Karpas-422 (cell line): ENCODE measurements around the gene TBC1D13. TPM values are rescaled to one million over a fixed set of nuclear protein-coding genes. Genes with fewer than 3 reads are reported as not detected.
"Not testable (repeated sequence)": the region's sequence is repeated elsewhere in the genome, so short reads cannot be mapped to it uniquely, and the experiment has no call there.

Experiments used
- DNase-seq: peaks from one replicate; pipeline ENCODE4 v3.0.0-alpha.2; 2015
- H2AFZ ChIP-seq: fragments of 200-600 bp; sonication (generic); 2 replicates; pipeline ENCODE4 v1.6.1; 2014; ENCODE audit warnings: antibody characterized with exemption, low read length, mixed read lengths
- H3K27ac ChIP-seq: fragments of 200-600 bp; sonication (generic); 2 replicates; pipeline ENCODE4 v1.5.1; 2014; ENCODE audit warnings: mild to moderate bottlenecking, low read length, moderate library complexity
- H3K27me3 ChIP-seq: fragments of 200-600 bp; sonication (generic); 2 replicates; pipeline ENCODE4 v1.6.1; 2014; ENCODE audit warnings: low read length, mixed read lengths
- H3K36me3 ChIP-seq: fragments of 200-600 bp; sonication (generic); 2 replicates; pipeline ENCODE4 v1.6.1; 2014; ENCODE audit warnings: low read length, mixed read lengths; ENCODE audit not compliant: insufficient read depth
- H3K4me1 ChIP-seq: fragments of 200-600 bp; sonication (generic); 2 replicates; pipeline ENCODE4 v1.6.1; 2014; ENCODE audit warnings: mild to moderate bottlenecking, low read length, mixed read lengths
- H3K4me2 ChIP-seq: fragments of 200-600 bp; sonication (generic); 2 replicates; pipeline ENCODE4 v1.6.1; 2014; ENCODE audit warnings: low read length, low read depth, mild to moderate bottlenecking; ENCODE audit not compliant: poor library complexity, severe bottlenecking
- H3K4me3 ChIP-seq: fragments of 200-600 bp; sonication (generic); 2 replicates; pipeline ENCODE4 v1.5.1; 2014; ENCODE audit warnings: mild to moderate bottlenecking, antibody characterized with exemption, low read length, mixed read lengths
- H3K79me2 ChIP-seq: fragments of 200-600 bp; sonication (generic); 2 replicates; pipeline ENCODE4 v1.6.1; 2014; ENCODE audit warnings: mild to moderate bottlenecking, low read length, mixed read lengths
- H3K9ac ChIP-seq: fragments of 200-600 bp; sonication (generic); 2 replicates; pipeline ENCODE4 v1.6.0; 2014; ENCODE audit warnings: low read length
- H3K9me2 ChIP-seq: fragments of 200-600 bp; sonication (generic), shearing (Covaris generic); replicated peaks from 2 replicates; pipeline ENCODE4 v1.6.0; 2014; ENCODE audit warnings: mild to moderate bottlenecking, low read length, moderate library complexity; ENCODE audit not compliant: insufficient read depth
- H3K9me3 ChIP-seq: fragments of 300-700, 200-600 bp; sonication (generic); 2 replicates; pipeline ENCODE4 v1.6.1; 2014; ENCODE audit warnings: low read length, mixed read lengths
- H4K20me1 ChIP-seq: fragments of 200-600 bp; sonication (generic); 2 replicates; pipeline ENCODE4 v1.6.1; 2014; ENCODE audit warnings: mild to moderate bottlenecking, antibody characterized with exemption, low read length, low read depth; ENCODE audit not compliant: insufficient read depth
- total RNA-seq: library from RNA; depleted of rRNA; stranded (reverse); fragments of >200 nt; shearing (Covaris generic); gene quantifications from 2 replicates; pipeline ENCODE4 v1.2.3, GENCODE V29; 2014; ENCODE audit warnings: low replicate concordance

The TBC1D13 gene
- total RNA-seq, 1 experiment from 2014 or later: 6.7 TPM

GRCh38 chr9:128790536-128790935, 3.5 kb downstream of the TBC1D13 start:
- peaks cover 6% of the 10 kb centered on the region; the same call in 1 of the 2 replicates for H3K36me3 ChIP-seq
- H3K27me3 ChIP-seq: no peaks in the 10 kb centered on the region
- H3K9me3 ChIP-seq: no peaks in the 10 kb centered on the region
- H3K4me2 ChIP-seq: no peak overlapping the region
- H2AFZ ChIP-seq: no peak overlapping the region
- no peak overlapping the region for H3K4me3 ChIP-seq
- DNase-seq: no peak
- no peak overlapping the region for H3K27ac ChIP-seq
- H3K9ac ChIP-seq: no peak overlapping the region
- no peaks in the 10 kb centered on the region for H3K9me2 ChIP-seq
- H4K20me1 ChIP-seq: no peaks in the 10 kb centered on the region
- peaks cover 16% of the 10 kb centered on the region for H3K4me1 ChIP-seq
- H3K79me2 ChIP-seq: peaks cover 22% of the 10 kb centered on the region

- Histone ChIP-seq H3K4me2 (no peak overlapping the region), H3K79me2 (peaks cover 21% of the 10 kb centered on the region), H3K27me3 (no peaks in the 10 kb centered on the region), H3K4me1 (peaks cover 11% of the 10 kb centered on the region), H3K9me3 (no peaks in the 10 kb centered on the region), H4K20me1 (no peaks in the 10 kb centered on the region), H3K4me3 (no peak overlapping the region), H3K36me3 (peaks cover 6% of the 10 kb centered on the region; the same call in 1 of the 2 replicates), H3K27ac (no peak overlapping the region), H3K9ac (no peak overlapping the region), H3K9me2 (no peaks in the 10 kb centered on the region), H2AFZ (no peak overlapping the region)
- no peak for DNase-seq
Observed at GRCh38 chr9:128792134-128792533, 5.1 kb downstream of the TBC1D13 start.

- no peaks in the 10 kb centered on the region for H3K9me3 ChIP-seq
- no peak overlapping the region for H3K9ac ChIP-seq
- H3K9me2 ChIP-seq: no peaks in the 10 kb centered on the region
Observed at GRCh38 chr9:128792978-128793686, 6.1 kb downstream of the TBC1D13 start.

GRCh38 chr9:128794961-128795360, 7.9 kb downstream of the TBC1D13 start:
- not testable (repeated sequence) for H3K4me1 ChIP-seq, H3K9me3 ChIP-seq, H3K9me2 ChIP-seq, H3K27me3 ChIP-seq, H3K79me2 ChIP-seq, H3K4me2 ChIP-seq, H3K27ac ChIP-seq, H2AFZ ChIP-seq, DNase-seq, H4K20me1 ChIP-seq, H3K4me3 ChIP-seq, H3K36me3 ChIP-seq, H3K9ac ChIP-seq

More at GRCh38 chr9:128792978-128793686, 6.1 kb downstream of the TBC1D13 start:
- H4K20me1 ChIP-seq: no peaks in the 10 kb centered on the region
- H3K27me3 ChIP-seq: no peaks in the 10 kb centered on the region
- H3K4me3 ChIP-seq: no peak overlapping the region
- no peak for DNase-seq
- H3K36me3 ChIP-seq: peaks cover 6% of the 10 kb centered on the region; the same call in 1 of the 2 replicates
- peaks cover 7% of the 10 kb centered on the region for H3K4me1 ChIP-seq
- no peak overlapping the region for H3K27ac ChIP-seq
- H3K79me2 ChIP-seq: peaks cover 11% of the 10 kb centered on the region
- no peak overlapping the region for H3K4me2 ChIP-seq
- no peak overlapping the region for H2AFZ ChIP-seq

- Histone ChIP-seq H2AFZ (no peak overlapping the region), H3K9ac (no peak overlapping the region), H3K4me3 (no peak overlapping the region), H4K20me1 (no peaks in the 10 kb centered on the region), H3K27me3 (no peaks in the 10 kb centered on the region), H3K9me3 (no peaks in the 10 kb centered on the region), H3K27ac (no peak overlapping the region), H3K4me2 (no peak overlapping the region), H3K9me2 (no peaks in the 10 kb centered on the region), H3K4me1 (no peaks in the 10 kb centered on the region), H3K79me2 (no peaks in the 10 kb centered on the region), H3K36me3 (peaks cover 4% of the 10 kb centered on the region)
- DNase-seq: no peak
Observed at GRCh38 chr9:128798896-128799295, 11.8 kb downstream of the TBC1D13 start.

GRCh38 chr9:128800061-128800460, 13.0 kb downstream of the TBC1D13 start:
- no peaks in the 10 kb centered on the region for H3K4me1 ChIP-seq
- no peak overlapping the region for H3K4me2 ChIP-seq
- H3K27ac ChIP-seq: no peak overlapping the region
- DNase-seq: no peak
- no peak overlapping the region for H3K9ac ChIP-seq
- H2AFZ ChIP-seq: no peak overlapping the region
- no peak overlapping the region for H3K4me3 ChIP-seq
- H4K20me1 ChIP-seq: no peaks in the 10 kb centered on the region
- H3K36me3 ChIP-seq: no peaks in the 10 kb centered on the region; the same call in 1 of the 2 replicates
- H3K79me2 ChIP-seq: no peaks in the 10 kb centered on the region
- H3K9me3 ChIP-seq: no peaks in the 10 kb centered on the region
- H3K9me2 ChIP-seq: no peaks in the 10 kb centered on the region
- H3K27me3 ChIP-seq: no peaks in the 10 kb centered on the region

GRCh38 chr9:128802482-128802881, 15.4 kb downstream of the TBC1D13 start:
- Histone ChIP-seq H3K4me2 (no peak overlapping the region), H3K4me1 (no peaks in the 10 kb centered on the region), H3K9me2 (no peaks in the 10 kb centered on the region), H3K36me3 (peaks cover 8% of the 10 kb centered on the region), H4K20me1 (no peaks in the 10 kb centered on the region), H3K9me3 (no peaks in the 10 kb centered on the region), H2AFZ (no peak overlapping the region), H3K4me3 (no peak overlapping the region), H3K79me2 (no peaks in the 10 kb centered on the region), H3K27ac (no peak overlapping the region), H3K27me3 (no peaks in the 10 kb centered on the region), H3K9ac (no peak overlapping the region)
- DNase-seq: no peak

GRCh38 chr9:128805661-128806060, 18.6 kb downstream of the TBC1D13 start:
- H3K36me3 ChIP-seq: peaks cover 8% of the 10 kb centered on the region
- H4K20me1 ChIP-seq: no peaks in the 10 kb centered on the region
- no peak overlapping the region for H3K9ac ChIP-seq
- H2AFZ ChIP-seq: no peak overlapping the region
- no peaks in the 10 kb centered on the region for H3K9me2 ChIP-seq
- no peaks in the 10 kb centered on the region for H3K79me2 ChIP-seq
- H3K9me3 ChIP-seq: no peaks in the 10 kb centered on the region
- H3K27ac ChIP-seq: no peak overlapping the region
- no peak overlapping the region for H3K4me3 ChIP-seq
- H3K4me2 ChIP-seq: no peak overlapping the region
- no peak for DNase-seq
- H3K4me1 ChIP-seq: no peaks in the 10 kb centered on the region
- no peaks in the 10 kb centered on the region for H3K27me3 ChIP-seq
